WTC11 (cell line): Measurements from ENCODE around the gene SPP1. TPM values are rescaled to one million over a fixed set of nuclear protein-coding genes. Genes with fewer than 3 reads are reported as not detected.

ENCODE experiments used
- ATAC-seq: fragments of 200-7000 bp; cut with Tn5 transposase; 2 replicates; pipeline ENCODE4 v1.10.0; 2021; ENCODE audit warnings: mild to moderate bottlenecking, moderate library complexity
- CTCF ChIA-PET: fragments of 300-600 bp; sonication (Branson Sonifier 250); formaldehyde crosslinking; loops from one replicate; lab custom pipeline; 2021; ENCODE audit warnings: antibody characterized with exemption; lab: Charles Lee
- POLR2A ChIA-PET: fragments of 350-600 bp; sonication (Branson Sonifier 250); formaldehyde crosslinking; loops from one replicate; lab custom pipeline; 2021; ENCODE audit warnings: antibody characterized with exemption; lab: Charles Lee
- DNase-seq: peaks from one replicate; pipeline ENCODE4 v3.0.0; 2021; ENCODE audit warnings: low spot score
- H3K27ac Mint-ChIP-seq: 2 replicates; pipeline ENCODE4 v1.8.0; 2021; ENCODE audit warnings: mixed read lengths
- H3K27me3 Mint-ChIP-seq: 2 replicates; pipeline ENCODE4 v1.8.0; 2021; ENCODE audit warnings: low read depth, mild to moderate bottlenecking, moderate library complexity, mixed read lengths
- H3K36me3 Mint-ChIP-seq: 2 replicates; pipeline ENCODE4 v1.8.0; 2021; ENCODE audit warnings: mixed read lengths
- H3K4me1 Mint-ChIP-seq: 2 replicates; pipeline ENCODE4 v1.8.0; 2022; ENCODE audit warnings: mixed read lengths
- H3K4me3 Mint-ChIP-seq: 2 replicates; pipeline ENCODE4 v1.8.0; 2021; ENCODE audit warnings: mild to moderate bottlenecking, moderate library complexity, mixed read lengths
- H3K9me3 Mint-ChIP-seq: 2 replicates; pipeline ENCODE4 v1.8.0; 2021; ENCODE audit warnings: mixed read lengths
- ATF1 ChIP-seq: sonication (generic); formaldehyde crosslinking; IDR thresholded peaks from 2 replicates; pipeline ENCODE4 v1.8.1; 2023; ENCODE audit warnings: mild to moderate bottlenecking, moderate library complexity, missing genetic modification reagents
- ATF3 ChIP-seq: sonication (generic); formaldehyde crosslinking; conservative IDR thresholded peaks from 2 replicates; pipeline ENCODE4 v1.8.1; 2022; ENCODE audit warnings: mild to moderate bottlenecking, missing genetic modification reagents
- CREB1 ChIP-seq: sonication (generic); formaldehyde crosslinking; IDR thresholded peaks from 2 replicates; pipeline ENCODE4 v1.8.0; 2023; ENCODE audit warnings: mild to moderate bottlenecking, missing genetic modification reagents
- ETV6 ChIP-seq: sonication (generic); formaldehyde crosslinking; IDR thresholded peaks from 2 replicates; pipeline ENCODE4 v1.8.1; 2022; ENCODE audit warnings: mild to moderate bottlenecking, missing genetic modification reagents
- FOXK1 ChIP-seq: sonication (generic); formaldehyde crosslinking; IDR thresholded peaks from 2 replicates; pipeline ENCODE4 v1.8.0; 2022; ENCODE audit warnings: mild to moderate bottlenecking, moderate library complexity, missing genetic modification reagents
- NR1H2 ChIP-seq: sonication (generic); formaldehyde crosslinking; IDR thresholded peaks from 2 replicates; pipeline ENCODE4 v1.9.0; 2021; ENCODE audit warnings: mild to moderate bottlenecking, moderate library complexity, missing genetic modification reagents
- OVOL2 ChIP-seq: fragments of 250-450 bp; sonication (Bioruptor Pico); IDR thresholded peaks from 2 replicates; pipeline ENCODE4 v1.9.0; 2021; ENCODE audit warnings: mild to moderate bottlenecking, borderline replicate concordance
- RELA ChIP-seq: sonication (generic); formaldehyde crosslinking; IDR thresholded peaks from 2 replicates; pipeline ENCODE4 v1.8.1; 2022; ENCODE audit warnings: missing genetic modification reagents, mild to moderate bottlenecking, borderline replicate concordance
- SOX15 ChIP-seq: fragments of 250-450 bp; sonication (Bioruptor Pico); IDR thresholded peaks from 2 replicates; pipeline ENCODE4 v1.9.0; 2021; ENCODE audit warnings: mild to moderate bottlenecking
- SP1 ChIP-seq: sonication (generic); formaldehyde crosslinking; conservative IDR thresholded peaks from 2 replicates; pipeline ENCODE4 v1.8.1; 2022; ENCODE audit warnings: missing genetic modification reagents
- TCF7 ChIP-seq: sonication (generic); formaldehyde crosslinking; IDR thresholded peaks from 2 replicates; pipeline ENCODE4 v1.8.0; 2022; ENCODE audit warnings: mild to moderate bottlenecking, low read depth, missing genetic modification reagents, moderate library complexity
- ZNF121 ChIP-seq: sonication (generic); formaldehyde crosslinking; IDR thresholded peaks from 2 replicates; pipeline ENCODE4 v1.8.0; 2023; ENCODE audit warnings: missing genetic modification reagents
- ZNF138 ChIP-seq: sonication (generic); formaldehyde crosslinking; conservative IDR thresholded peaks from 2 replicates; pipeline ENCODE4 v1.8.1; 2022; ENCODE audit warnings: mild to moderate bottlenecking, moderate library complexity, missing genetic modification reagents
- ZNF263 ChIP-seq: sonication (generic); formaldehyde crosslinking; IDR thresholded peaks from 2 replicates; pipeline ENCODE4 v1.8.1; 2022; ENCODE audit warnings: low read depth, mild to moderate bottlenecking, moderate library complexity, missing genetic modification reagents
- ZNF423 ChIP-seq: fragments of 250-450 bp; sonication (Bioruptor Pico); IDR thresholded peaks from 2 replicates; pipeline ENCODE4 v2.1.2; 2022; ENCODE audit warnings: mild to moderate bottlenecking, moderate library complexity
- total RNA-seq: library from RNA; stranded (reverse); gene quantifications from 3 replicates; pipeline ENCODE4 v1.2.3, GENCODE V29; 2021
- TF ChIP-seq, protein P1 (sequence below): sonication (generic); formaldehyde crosslinking; IDR thresholded peaks from 2 replicates; pipeline ENCODE4 v1.8.1; 2022; ENCODE audit warnings: low read depth, mild to moderate bottlenecking, moderate library complexity, missing genetic modification reagents, borderline replicate concordance
- TF ChIP-seq, protein P2 (sequence below): sonication (generic); formaldehyde crosslinking; IDR thresholded peaks from 2 replicates; pipeline ENCODE4 v1.8.1; 2023; ENCODE audit warnings: mild to moderate bottlenecking, missing genetic modification reagents, moderate library complexity
- TF ChIP-seq, protein P3 (sequence below): sonication (generic); formaldehyde crosslinking; IDR thresholded peaks from 2 replicates; pipeline ENCODE4 v1.8.0; 2022; ENCODE audit warnings: mild to moderate bottlenecking, missing genetic modification reagents

Gene SPP1
- total RNA-seq, 1 experiment from 2014 or later = 56.6 TPM

GRCh38 chr4:88014386-88014905 is 38.9 kb downstream of the SPP1 start:
- H3K27ac Mint-ChIP-seq = peak overlapping the region; percentile 29; the same call in 1 of the 2 replicates
- H3K36me3 Mint-ChIP-seq = no peaks in the 10 kb centered on the region
- H3K9me3 Mint-ChIP-seq = no peaks in the 10 kb centered on the region
- CTCF ChIA-PET = interaction anchor here (1.5 to 3.3 kb wide), 3 partner anchors 19 to 197 kb away, joined by 3 to 12 read pairs (median 4); no protein-coding TSS in a partner anchor
- TF ChIP-seq, protein P1, sequence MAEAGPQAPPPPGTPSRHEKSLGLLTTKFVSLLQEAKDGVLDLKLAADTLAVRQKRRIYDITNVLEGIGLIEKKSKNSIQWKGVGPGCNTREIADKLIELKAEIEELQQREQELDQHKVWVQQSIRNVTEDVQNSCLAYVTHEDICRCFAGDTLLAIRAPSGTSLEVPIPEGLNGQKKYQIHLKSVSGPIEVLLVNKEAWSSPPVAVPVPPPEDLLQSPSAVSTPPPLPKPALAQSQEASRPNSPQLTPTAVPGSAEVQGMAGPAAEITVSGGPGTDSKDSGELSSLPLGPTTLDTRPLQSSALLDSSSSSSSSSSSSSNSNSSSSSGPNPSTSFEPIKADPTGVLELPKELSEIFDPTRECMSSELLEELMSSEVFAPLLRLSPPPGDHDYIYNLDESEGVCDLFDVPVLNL (CRISPR knock-in tag) = no peak
- TF ChIP-seq ZNF121 (CRISPR knock-in tag) = 0 out of 2 replicates have a peak, but pooled peaks have one; percentile 5
- TF ChIP-seq, all 79 proteins: peak for 1
- Mint-ChIP-seq H3K4me1 (peaks cover 63% of the 10 kb centered on the region), H3K4me3 (no peak overlapping the region), H3K27me3 (no peaks in the 10 kb centered on the region)
- ATAC-seq = no peak
- DNase-seq = no peak
- POLR2A ChIA-PET = no interaction called here

- peaks cover 9% of the 10 kb centered on the region for H3K36me3 Mint-ChIP-seq
- ATAC-seq = no peak
- ChIA-PET CTCF (interaction anchor here (1.0 to 3.3 kb wide), 2 partner anchors 17 kb away, joined by 5 to 12 read pairs; no protein-coding TSS in a partner anchor), POLR2A (interaction anchor here (1.1 kb wide), 1 partner anchor 8 kb away, joined by 3 read pairs; no protein-coding TSS in a partner anchor)
- no peaks in the 10 kb centered on the region for H3K27me3 Mint-ChIP-seq
- H3K4me3 Mint-ChIP-seq = no peak overlapping the region
- TF ChIP-seq CREB1 = no peak
- no peak for TF ChIP-seq ZNF138 (CRISPR knock-in tag)
- no peak for TF ChIP-seq SOX15 (CRISPR knock-in tag)
- TF ChIP-seq ETV6 (CRISPR knock-in tag) = no peak
- no peak for TF ChIP-seq ZNF263 (CRISPR knock-in tag)
- no peak for TF ChIP-seq NR1H2 (CRISPR knock-in tag)
- no peak for TF ChIP-seq ATF1 (CRISPR knock-in tag)
- no peak for TF ChIP-seq ZNF423 (CRISPR knock-in tag)
- no peak for TF ChIP-seq FOXK1 (CRISPR knock-in tag)
- TF ChIP-seq, protein P2, sequence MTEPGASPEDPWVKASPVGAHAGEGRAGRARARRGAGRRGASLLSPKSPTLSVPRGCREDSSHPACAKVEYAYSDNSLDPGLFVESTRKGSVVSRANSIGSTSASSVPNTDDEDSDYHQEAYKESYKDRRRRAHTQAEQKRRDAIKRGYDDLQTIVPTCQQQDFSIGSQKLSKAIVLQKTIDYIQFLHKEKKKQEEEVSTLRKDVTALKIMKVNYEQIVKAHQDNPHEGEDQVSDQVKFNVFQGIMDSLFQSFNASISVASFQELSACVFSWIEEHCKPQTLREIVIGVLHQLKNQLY (CRISPR knock-in tag) = no peak
- no peak overlapping the region for H3K27ac Mint-ChIP-seq
- DNase-seq = no peak
- H3K4me1 Mint-ChIP-seq = peaks cover 58% of the 10 kb centered on the region
- no peaks in the 10 kb centered on the region for H3K9me3 Mint-ChIP-seq
Measured at GRCh38 chr4:88015659-88016295, 40.3 kb downstream of the SPP1 start.

DNA sequence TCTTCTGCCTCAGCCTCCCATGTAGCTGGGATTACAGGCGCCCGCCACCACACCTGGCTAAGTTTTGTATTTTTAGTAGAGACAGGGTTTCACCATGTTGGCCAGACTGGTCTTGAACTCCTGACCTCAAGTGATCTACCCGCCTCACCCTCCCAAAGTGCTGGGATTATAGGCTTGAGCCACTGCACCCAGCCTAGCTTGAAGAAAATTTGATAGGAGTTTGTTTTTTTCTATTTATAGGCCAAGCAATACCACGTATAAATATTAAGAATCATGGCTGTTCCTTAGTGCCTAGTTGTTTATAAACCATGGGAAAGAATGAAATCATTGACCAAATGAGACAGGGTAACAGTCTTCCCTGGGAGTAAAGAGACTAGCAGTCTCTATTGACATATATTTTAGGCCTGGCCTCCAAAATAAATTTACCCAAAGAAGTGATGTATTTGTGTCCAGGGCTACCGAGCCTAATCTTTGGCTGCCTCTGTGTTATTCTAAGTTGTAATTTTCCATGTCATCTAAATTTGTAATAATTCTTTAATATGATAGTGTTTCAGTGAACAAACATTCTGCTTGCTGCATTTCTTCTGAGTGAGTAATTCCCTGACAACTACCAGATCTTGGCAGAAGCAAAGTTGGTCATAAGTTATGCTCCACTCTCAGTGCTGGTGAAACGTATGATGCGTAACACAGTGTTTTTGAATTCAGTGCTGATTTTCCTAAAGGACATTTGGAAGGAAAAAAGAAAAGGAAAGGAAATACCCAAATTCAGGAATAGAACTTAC is 42.2 kb downstream of the SPP1 start:
- ChIA-PET CTCF (no interaction called here), POLR2A (no interaction called here)
- ATAC-seq (no peak), DNase-seq (no peak)
- Mint-ChIP-seq H3K9me3 (no peaks in the 10 kb centered on the region), H3K27ac (peak overlapping the region; percentile 43; the same call in 1 of the 2 replicates), H3K36me3 (peaks cover 21% of the 10 kb centered on the region), H3K27me3 (no peaks in the 10 kb centered on the region), H3K4me1 (peaks cover 40% of the 10 kb centered on the region), H3K4me3 (no peak overlapping the region)
- no peak for TF ChIP-seq ATF3
- TF ChIP-seq TCF7 (CRISPR knock-in tag) = no peak
- TF ChIP-seq, protein P3, sequence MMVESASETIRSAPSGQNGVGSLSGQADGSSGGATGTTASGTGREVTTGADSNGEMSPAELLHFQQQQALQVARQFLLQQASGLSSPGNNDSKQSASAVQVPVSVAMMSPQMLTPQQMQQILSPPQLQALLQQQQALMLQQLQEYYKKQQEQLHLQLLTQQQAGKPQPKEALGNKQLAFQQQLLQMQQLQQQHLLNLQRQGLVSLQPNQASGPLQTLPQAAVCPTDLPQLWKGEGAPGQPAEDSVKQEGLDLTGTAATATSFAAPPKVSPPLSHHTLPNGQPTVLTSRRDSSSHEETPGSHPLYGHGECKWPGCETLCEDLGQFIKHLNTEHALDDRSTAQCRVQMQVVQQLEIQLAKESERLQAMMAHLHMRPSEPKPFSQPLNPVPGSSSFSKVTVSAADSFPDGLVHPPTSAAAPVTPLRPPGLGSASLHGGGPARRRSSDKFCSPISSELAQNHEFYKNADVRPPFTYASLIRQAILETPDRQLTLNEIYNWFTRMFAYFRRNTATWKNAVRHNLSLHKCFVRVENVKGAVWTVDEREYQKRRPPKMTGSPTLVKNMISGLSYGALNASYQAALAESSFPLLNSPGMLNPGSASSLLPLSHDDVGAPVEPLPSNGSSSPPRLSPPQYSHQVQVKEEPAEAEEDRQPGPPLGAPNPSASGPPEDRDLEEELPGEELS (CRISPR knock-in tag) = no peak
- TF ChIP-seq RELA = no peak
- no peak for TF ChIP-seq OVOL2 (CRISPR knock-in tag)
- TF ChIP-seq SP1 (CRISPR knock-in tag) = no peak
- TF ChIP-seq ATF1 (CRISPR knock-in tag) = no peak
